HG03520 (cell line): Measurements from ENCODE around the gene SLC16A6.
"Not testable (repeated sequence)": the region's sequence is repeated elsewhere in the genome, so short reads cannot be mapped to it uniquely, and the experiment has no call there.

Source experiments
- ATAC-seq: cut with Tn5 transposase; IDR thresholded peaks from one replicate; pipeline ENCODE4 v1.9.1; 2021; ENCODE audit warnings: mild to moderate bottlenecking, moderate library complexity; ENCODE audit not compliant: unreplicated experiment

SLC16A6 gene

DNA sequence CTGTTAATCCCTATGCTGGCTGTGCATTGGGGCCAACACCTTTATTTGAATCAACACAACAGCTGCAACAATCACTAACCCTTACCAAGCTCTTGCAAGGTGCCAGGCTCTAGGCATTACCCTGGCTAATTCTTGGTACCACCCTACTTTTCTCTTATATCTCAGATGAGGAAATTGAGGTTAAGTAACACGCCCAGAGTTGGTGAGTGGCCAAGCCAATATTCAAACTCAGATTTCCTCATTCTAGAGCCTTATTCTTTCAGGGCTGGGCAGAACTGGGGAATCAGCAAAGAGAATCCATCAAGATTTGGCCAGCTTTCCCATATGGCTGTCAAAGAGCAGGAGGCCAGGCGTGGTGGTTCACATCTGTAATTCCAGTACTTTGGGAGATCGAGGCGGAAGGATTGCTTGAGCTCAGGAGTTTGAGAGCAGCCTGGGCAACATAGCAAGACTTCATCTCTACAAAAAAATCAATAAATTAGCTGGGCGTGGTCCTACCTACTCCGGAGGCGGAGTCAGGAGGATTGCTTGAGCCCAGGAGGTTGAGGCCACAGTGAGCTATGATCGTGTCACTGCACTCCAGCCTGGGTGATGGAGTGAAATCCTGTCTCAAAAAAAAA is 24.1 kb upstream of the SLC16A6 start:
- no peak for ATAC-seq

DNA sequence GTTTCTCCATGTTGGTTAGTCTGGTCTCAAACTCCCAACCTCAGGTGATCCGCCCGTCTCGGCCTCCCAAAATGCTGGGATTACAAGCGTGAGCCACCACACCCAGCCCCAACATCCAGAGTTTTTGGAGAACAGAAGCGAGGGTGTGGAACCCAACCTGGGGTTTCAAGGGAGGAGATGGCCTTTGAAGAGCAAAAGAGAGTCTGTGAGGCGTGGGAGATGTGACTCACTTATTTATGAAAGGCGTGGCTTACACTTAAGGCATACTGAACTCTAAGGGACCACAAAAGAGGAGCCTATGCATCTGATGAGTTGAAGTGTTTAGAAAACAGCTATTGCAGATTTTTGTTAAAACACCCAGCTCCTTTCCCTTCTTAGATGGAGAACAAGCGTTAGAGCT is 19.2 kb upstream of the SLC16A6 start:
- ATAC-seq = no peak

GRCh38 chr17:68309066-68309670 is 18.2 kb upstream of the SLC16A6 start:
- not testable (repeated sequence) for ATAC-seq

- not testable (repeated sequence) for ATAC-seq
These were observed 17.6 kb upstream of the SLC16A6 start for GRCh38 chr17:68308486-68308885.

- no peak for ATAC-seq
These were observed 16.5 kb upstream of the SLC16A6 start for GRCh38 chr17:68307443-68307842.

GRCh38 chr17:68306819-68307218 is 15.9 kb upstream of the SLC16A6 start:
- no peak for ATAC-seq

- no peak for ATAC-seq
These were observed 14.2 kb upstream of the SLC16A6 start for GRCh38 chr17:68305142-68305541.

DNA sequence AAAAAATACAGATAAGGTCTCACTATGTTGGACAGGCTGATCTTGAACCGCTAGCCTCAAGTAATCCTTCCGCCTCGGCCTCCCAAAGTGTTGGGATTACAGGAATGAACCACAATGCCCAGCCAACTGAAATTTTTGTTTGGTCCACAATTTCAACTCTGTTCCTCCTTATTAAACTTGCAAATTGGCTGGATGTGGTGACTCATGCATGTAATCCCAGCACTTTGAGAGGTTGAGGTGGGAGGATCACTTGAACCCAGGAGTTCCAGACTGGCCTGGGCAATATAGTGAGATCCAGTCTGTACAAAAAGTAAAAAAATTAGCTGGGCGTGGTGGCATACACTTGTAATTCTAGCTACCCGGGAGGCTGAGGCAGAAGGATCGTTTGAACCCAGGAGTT is 13.8 kb upstream of the SLC16A6 start:
- no peak for ATAC-seq

GRCh38 chr17:68302666-68303065 is 11.7 kb upstream of the SLC16A6 start:
- no peak for ATAC-seq

GRCh38 chr17:68302066-68302564 is 11.2 kb upstream of the SLC16A6 start:
- no peak for ATAC-seq

DNA sequence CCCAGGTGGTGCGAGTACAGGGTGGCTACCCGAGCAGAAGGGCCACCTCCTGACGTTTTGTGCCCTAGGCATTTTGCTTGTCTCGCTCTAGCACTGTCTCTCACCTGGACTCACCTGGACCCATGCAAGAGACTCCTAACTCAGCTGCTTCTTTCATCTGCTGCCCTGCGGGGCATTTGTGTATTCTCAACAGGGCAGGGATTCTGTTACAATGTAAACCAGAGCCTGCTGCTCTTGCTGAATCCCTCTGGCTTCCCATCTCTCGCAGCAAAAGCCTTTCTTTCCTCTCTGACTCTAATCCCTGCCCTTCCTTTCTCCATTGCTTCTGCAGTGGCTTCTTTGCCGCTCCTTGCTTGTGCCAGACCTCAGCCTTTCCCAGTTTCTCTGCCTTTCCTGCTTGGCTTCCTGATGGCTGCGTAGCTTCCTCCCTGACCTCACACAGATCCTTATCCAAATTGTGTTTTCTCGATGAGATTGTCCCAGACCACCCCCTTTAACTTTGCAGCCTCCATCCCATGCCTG is 10.6 kb upstream of the SLC16A6 start:
- ATAC-seq = no peak

- ATAC-seq = no peak
These were observed 8.9 kb upstream of the SLC16A6 start for GRCh38 chr17:68299817-68300216.

GRCh38 chr17:68298601-68299000 is 7.7 kb upstream of the SLC16A6 start:
- ATAC-seq = no peak

DNA sequence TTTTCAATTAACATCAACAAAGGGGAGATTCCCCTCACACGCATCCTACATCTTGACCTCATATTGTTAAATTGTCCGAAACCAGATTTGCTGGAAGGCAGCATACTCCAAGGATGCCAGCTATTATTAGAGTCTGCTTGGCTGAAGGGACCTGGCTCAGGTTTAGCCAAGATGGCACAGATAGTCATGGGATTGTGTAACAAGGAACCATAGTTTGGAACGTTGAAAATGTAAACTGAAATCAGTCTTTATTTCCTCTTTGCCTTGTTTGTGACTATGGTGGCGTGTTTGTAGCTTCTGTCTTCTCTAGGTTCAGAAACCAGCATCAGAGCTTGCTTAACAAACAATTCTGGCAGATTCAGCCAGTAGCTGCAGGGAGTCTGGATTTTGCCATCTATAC is 6.3 kb upstream of the SLC16A6 start:
- ATAC-seq = no peak

DNA sequence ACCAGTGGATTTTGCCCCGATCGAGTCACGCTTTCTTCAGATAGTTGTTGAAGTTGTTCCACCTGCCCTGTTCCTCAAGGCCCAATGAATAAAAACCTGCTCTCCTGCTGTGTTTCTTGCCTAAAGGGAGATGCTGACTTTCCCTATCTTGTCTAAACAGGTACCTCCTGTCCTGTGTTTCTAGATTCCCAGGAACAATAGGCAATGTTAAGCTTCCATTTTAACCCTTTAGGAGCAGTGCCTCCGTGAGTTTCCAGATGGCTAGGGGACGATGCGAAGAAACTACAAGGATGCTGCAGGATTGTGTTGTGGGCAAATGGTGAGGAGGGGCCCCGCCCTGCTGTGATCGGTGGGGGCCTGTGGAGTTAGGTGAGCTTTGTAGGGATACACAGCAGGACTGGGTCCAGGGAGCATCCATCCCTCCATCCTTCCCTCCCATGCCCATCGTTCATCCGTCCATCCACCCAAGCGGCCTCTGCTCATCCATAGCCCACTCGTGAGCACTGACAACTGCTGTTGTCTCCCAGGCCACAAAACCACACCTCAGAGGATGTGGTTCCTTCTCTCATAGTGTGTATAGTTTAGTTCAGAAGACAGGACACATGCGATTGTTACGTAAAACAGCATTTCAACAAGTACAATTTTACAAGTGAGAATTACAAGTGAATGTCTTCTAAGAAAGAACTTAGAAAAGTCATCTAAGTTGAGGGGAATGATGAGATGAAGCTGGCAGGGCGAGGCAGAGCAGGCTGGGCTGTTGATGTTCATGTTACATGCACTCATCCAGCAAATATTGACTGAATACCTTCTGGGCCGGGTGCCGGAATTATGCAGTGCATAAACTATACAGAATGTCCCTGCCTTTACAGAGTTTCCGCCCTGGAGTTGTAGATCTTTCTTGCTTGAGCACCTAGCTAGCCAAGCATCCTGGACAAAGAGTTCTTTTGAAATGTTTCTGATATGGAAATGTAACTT is 5.6 kb upstream of the SLC16A6 start:
- no peak for ATAC-seq

GRCh38 chr17:68295086-68295485 is 4.2 kb upstream of the SLC16A6 start:
- ATAC-seq = no peak

GRCh38 chr17:68294617-68295016 is 3.7 kb upstream of the SLC16A6 start:
- no peak for ATAC-seq

GRCh38 chr17:68294196-68294555 is 3.2 kb upstream of the SLC16A6 start:
- ATAC-seq = no peak

DNA sequence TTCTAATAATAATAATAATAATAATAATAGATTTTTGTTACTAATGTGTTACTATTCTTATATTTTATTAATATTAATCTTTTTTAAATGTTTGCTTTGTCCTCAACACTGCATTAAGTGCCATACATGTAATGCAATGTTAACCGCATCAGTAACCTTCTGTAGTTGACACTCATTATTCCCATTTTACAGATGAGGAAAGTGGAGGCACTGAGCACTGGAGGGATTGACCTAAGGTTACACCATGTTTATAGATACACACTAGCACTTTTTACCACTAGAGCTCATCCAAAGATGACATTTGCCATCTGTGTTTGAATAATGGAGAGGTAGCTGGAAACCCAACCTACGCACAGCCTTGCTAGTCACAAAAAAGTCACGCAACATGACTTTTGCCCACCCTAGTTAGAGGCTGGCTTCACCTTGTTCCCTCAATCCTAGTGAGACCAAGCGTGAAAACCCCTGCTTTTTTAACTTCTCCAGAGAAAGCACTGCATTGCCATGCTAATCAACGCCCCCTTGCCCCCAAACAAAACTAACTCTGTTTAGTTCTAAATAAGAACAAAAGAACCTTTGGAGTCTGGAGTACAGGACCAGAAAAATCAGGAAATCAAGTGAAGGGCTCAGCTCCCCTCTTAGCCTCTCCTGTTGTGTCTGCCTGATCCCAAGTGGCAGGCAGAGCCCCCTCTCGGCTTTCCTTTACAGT is 2.7 kb upstream of the SLC16A6 start:
- ATAC-seq = no peak

DNA sequence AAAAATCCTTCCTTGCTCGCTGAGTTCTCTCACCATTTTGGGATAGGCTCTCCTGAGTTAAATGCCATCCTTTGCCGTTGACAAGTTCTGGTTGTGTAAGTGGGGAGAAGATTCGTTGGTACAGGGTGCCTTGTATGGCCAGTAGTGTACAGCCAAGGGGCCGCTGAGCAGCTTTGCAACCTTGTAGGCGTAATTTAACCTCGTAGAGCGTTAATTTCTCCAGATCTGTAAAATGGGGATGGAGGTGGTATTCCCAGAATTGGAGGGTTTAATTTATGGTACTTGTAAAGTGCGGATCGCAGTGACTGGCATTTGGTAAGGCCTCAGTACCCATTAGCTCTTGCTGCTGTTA is 1.7 kb upstream of the SLC16A6 start:
- no peak for ATAC-seq
